Hepatocyte (in vitro differentiated cells): ENCODE measurements around the gene SPEG.

ENCODE experiments used
- CTCF ChIP-seq: fragments of 200-600 bp; sonication (generic); IDR thresholded peaks from 2 replicates; pipeline ENCODE4 v1.5.1; 2016; ENCODE audit warnings: antibody characterized with exemption, mild to moderate bottlenecking; ENCODE audit not compliant: poor library complexity
- EZH2 ChIP-seq: fragments of 200-600 bp; sonication (generic); IDR thresholded peaks from 2 replicates; pipeline ENCODE4 v1.6.1; 2016; ENCODE audit warnings: antibody characterized with exemption, mild to moderate bottlenecking, borderline replicate concordance

- no peak for TF ChIP-seq CTCF
- no peak for TF ChIP-seq EZH2
These were observed 19.8 kb upstream of the SPEG start for GRCh38 chr2:219414857-219415256.
